Stimulated activated CD4-positive, alpha-beta T cell treated with anti-CD3 and anti-CD28 coated beads, Interleukin-12 subunit alpha, Interleukin-12 subunit beta, amount 100 ng/mL, for 48 hours (primary cell): ENCODE measurements around the gene PRDM16.

Experiments used
- DNase-seq, 3 donors: peaks; one replicate each; pipeline ENCODE4 v3.0.0-alpha.2; 2020; ENCODE audit warnings: low read depth in 2 of 3, low spot score in 1 of 3

PRDM16 gene

GRCh38 chr1:3454811-3455618 lies 386.0 kb downstream of the PRDM16 start:
- DNase-seq = no peak

GRCh38 chr1:3455670-3456448 lies 386.9 kb downstream of the PRDM16 start:
- no peak for DNase-seq

- no peak for DNase-seq
These were observed 387.5 kb downstream of the PRDM16 start for GRCh38 chr1:3456449-3456963.

GRCh38 chr1:3456964-3457909 lies 388.2 kb downstream of the PRDM16 start:
- DNase-seq = no peak

- no peak for DNase-seq
These were observed 389.2 kb downstream of the PRDM16 start for GRCh38 chr1:3457910-3458883.

GRCh38 chr1:3459051-3459908 lies 390.3 kb downstream of the PRDM16 start:
- no peak for DNase-seq

- no peak for DNase-seq
These were observed 391.1 kb downstream of the PRDM16 start for GRCh38 chr1:3459940-3460671.

GRCh38 chr1:3460672-3461131 lies 391.7 kb downstream of the PRDM16 start:
- no peak for DNase-seq

- no peak for DNase-seq
These were observed 392.4 kb downstream of the PRDM16 start for GRCh38 chr1:3461238-3461933.

GRCh38 chr1:3461934-3462275 lies 392.9 kb downstream of the PRDM16 start:
- DNase-seq = no peak

- no peak for DNase-seq
These were observed 393.5 kb downstream of the PRDM16 start for GRCh38 chr1:3462356-3463012.

GRCh38 chr1:3463013-3463385 lies 394.0 kb downstream of the PRDM16 start:
- DNase-seq = no peak

- DNase-seq = no peak
These were observed 394.4 kb downstream of the PRDM16 start for GRCh38 chr1:3463408-3463863.

GRCh38 chr1:3463891-3464648 lies 395.1 kb downstream of the PRDM16 start:
- no peak for DNase-seq

GRCh38 chr1:3464649-3465025 lies 395.6 kb downstream of the PRDM16 start:
- no peak for DNase-seq
